Right atrium auricular region (tissue), 2 donors: ENCODE measurements around the gene CDHR1. TPM values are rescaled to one million over a fixed set of nuclear protein-coding genes. Genes with fewer than 3 reads are reported as not detected.

Experiments used
- DNase-seq: peaks from one replicate; pipeline ENCODE4 v3.0.0-alpha.2; 2019; ENCODE audit warnings: low spot score
- H3K27ac ChIP-seq, 2 donors: fragments of 200-600 bp; sonication (generic); 1 replicate in 1 of 2; 2 replicates in 1 of 2; pipeline ENCODE4 v1.5.1; 2016 to 2019
- H3K27me3 ChIP-seq, 2 donors: fragments of 200-600 bp; sonication (generic); one replicate each; pipeline versions ENCODE4 v1.5.1 to v1.6.0; 2017 to 2019
- H3K36me3 ChIP-seq: fragments of 200-600 bp; sonication (generic); one replicate; pipeline ENCODE4 v1.5.1; 2016
- H3K4me1 ChIP-seq, 2 donors: fragments of 200-600 bp; sonication (generic); one replicate each; pipeline versions ENCODE4 v1.5.1 to v1.6.0; 2017 to 2019
- H3K4me3 ChIP-seq, 2 donors: fragments of 200-600 bp; sonication (generic); 1 replicate in 1 of 2; 2 replicates in 1 of 2; pipeline ENCODE4 v1.5.1; 2017 to 2019; ENCODE audit warnings: mild to moderate bottlenecking in 1 of 2, moderate library complexity in 1 of 2
- H3K9me3 ChIP-seq, 2 donors: fragments of 200-600 bp; sonication (generic); one replicate each; pipeline ENCODE4 v1.5.1; 2019
- CTCF ChIP-seq, 2 donors: fragments of 200-600 bp; sonication (generic); IDR thresholded peaks; one replicate each; pipeline ENCODE4 v1.5.1; 2019; ENCODE audit warnings: antibody characterized with exemption in 2 of 2
- total RNA-seq, 2 donors: library from RNA; depleted of rRNA; stranded (reverse); fragments of >200 nt; gene quantifications; one replicate each; pipeline ENCODE4 v1.1.0, GENCODE V29; 2016

Gene CDHR1
- total RNA-seq, 2 donors from 2014 or later = 0.55 to 1.6 TPM

DNA sequence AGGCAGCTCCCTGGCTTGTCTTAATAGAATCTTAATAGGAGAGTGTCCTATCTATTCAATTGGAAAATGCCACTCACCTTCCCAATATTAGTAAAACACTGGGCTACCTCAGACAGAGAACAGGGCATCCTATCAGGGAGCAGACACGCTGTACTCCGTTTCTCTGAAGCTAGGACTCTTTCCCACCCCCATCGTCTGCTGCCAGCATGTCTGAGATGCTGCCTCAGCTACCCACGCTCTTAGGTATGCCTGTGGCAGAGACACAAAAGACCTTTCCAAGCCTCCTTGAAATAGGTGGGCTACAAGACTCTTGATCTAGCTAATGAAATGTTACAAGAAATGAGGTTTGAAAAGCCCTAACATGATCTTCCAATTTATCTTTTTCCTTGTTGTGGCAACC is 33.5 kb downstream of the CDHR1 start:
- Histone ChIP-seq H3K27me3 (no peaks in the 10 kb centered on the region), H3K9me3 (no peaks in the 10 kb centered on the region), H3K4me1 (no peaks in the 10 kb centered on the region), H3K36me3 (no peaks in the 10 kb centered on the region), H3K27ac (no peak overlapping the region), H3K4me3 (no peak overlapping the region)
- no peak for TF ChIP-seq CTCF (IDR thresholded peaks at IDR 0.05)
- DNase-seq = no peak

DNA sequence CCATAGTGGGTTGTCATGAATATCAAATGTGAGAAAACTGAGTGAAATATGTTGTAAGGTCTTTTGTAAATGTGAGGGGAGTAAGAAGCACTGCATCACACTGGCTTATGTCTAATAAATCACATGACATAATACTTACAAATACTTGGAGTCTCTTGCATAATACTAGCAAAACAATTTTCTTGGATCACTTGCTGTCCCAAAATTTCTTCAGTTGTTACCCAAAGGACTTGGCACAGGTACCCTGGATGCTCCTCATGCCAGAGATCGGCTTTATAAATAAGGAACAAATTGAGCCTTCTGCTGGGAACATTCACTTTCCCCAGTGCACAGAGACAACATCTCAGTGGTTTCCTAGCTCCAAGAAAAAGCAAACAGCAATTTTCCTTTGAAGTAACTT is 36.0 kb downstream of the CDHR1 start:
- TF ChIP-seq CTCF (IDR thresholded peaks at IDR 0.05) = no peak
- Histone ChIP-seq H3K4me3 (no peak overlapping the region), H3K36me3 (no peaks in the 10 kb centered on the region), H3K9me3 (no peaks in the 10 kb centered on the region), H3K4me1 (no peaks in the 10 kb centered on the region), H3K27ac (no peak overlapping the region), H3K27me3 (no peaks in the 10 kb centered on the region)
- no peak for DNase-seq

DNA sequence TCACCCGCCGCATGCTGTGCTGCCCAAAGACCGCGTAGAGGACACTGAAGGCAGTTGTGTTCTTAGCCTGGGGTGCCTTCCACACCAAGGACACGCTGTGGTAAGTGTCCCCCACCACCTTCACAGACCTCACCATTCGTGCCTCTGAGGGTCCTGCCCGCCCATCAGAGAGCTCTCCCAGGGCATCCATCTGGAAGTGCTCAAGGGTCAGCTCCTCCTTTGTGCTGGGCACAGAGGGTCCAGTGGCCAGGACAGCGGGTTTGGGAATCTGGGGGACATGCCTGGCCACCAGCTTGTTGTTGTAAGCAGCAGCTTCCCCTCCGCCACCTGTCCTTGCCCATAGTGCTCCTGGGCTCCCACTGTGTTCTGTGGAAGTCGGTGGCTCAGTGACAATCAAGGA is 38.0 kb downstream of the CDHR1 start:
- no peak overlapping the region for H3K4me3 ChIP-seq
- no peak overlapping the region for H3K27ac ChIP-seq
- H3K4me1 ChIP-seq = no peaks in the 10 kb centered on the region
- H3K27me3 ChIP-seq = no peaks in the 10 kb centered on the region
- TF ChIP-seq CTCF (IDR thresholded peaks at IDR 0.05) = no peak
- H3K9me3 ChIP-seq = no peaks in the 10 kb centered on the region
- no peak for DNase-seq
- H3K36me3 ChIP-seq = no peaks in the 10 kb centered on the region

DNA sequence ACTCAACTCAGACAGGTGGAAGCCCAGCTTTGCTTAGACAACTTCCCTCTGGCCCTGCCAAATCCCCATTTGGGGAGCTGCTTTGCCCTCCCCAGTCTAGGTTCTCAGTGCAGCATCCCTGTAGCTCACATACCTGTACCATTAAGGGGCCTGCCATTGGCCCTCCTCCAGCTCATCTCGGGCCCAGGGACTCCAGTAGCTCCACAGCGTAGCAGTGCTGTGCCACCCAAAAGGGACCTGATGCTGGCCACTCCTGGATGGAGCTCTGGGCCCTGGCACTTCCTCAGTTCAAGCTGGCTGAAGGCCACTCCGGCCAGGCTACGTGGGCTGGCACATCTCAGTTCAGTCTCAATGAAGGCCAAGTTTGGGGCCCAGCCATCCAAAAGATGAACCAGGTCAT is 39.6 kb downstream of the CDHR1 start:
- no peak for DNase-seq
- no peaks in the 10 kb centered on the region for H3K36me3 ChIP-seq

GRCh38 chr10:84234479-84234878 is 40.1 kb downstream of the CDHR1 start:
- no peaks in the 10 kb centered on the region for H3K9me3 ChIP-seq
- H3K36me3 ChIP-seq = no peaks in the 10 kb centered on the region
- no peak overlapping the region for H3K27ac ChIP-seq
- TF ChIP-seq CTCF (IDR thresholded peaks at IDR 0.05) = no peak
- H3K4me3 ChIP-seq = no peak overlapping the region
- H3K4me1 ChIP-seq = no peaks in the 10 kb centered on the region
- DNase-seq = no peak
- no peaks in the 10 kb centered on the region for H3K27me3 ChIP-seq

More for the DNA sequence above, 39.6 kb downstream of the CDHR1 start:
- H3K27ac ChIP-seq = no peak overlapping the region
- no peaks in the 10 kb centered on the region for H3K9me3 ChIP-seq
- H3K27me3 ChIP-seq = no peaks in the 10 kb centered on the region
- no peaks in the 10 kb centered on the region for H3K4me1 ChIP-seq
- no peak for TF ChIP-seq CTCF (IDR thresholded peaks at IDR 0.05)
- H3K4me3 ChIP-seq = no peak overlapping the region

- H3K27me3 ChIP-seq = no peaks in the 10 kb centered on the region
- no peaks in the 10 kb centered on the region for H3K9me3 ChIP-seq
- H3K4me1 ChIP-seq = no peaks in the 10 kb centered on the region
- H3K27ac ChIP-seq = no peak overlapping the region
- no peak for DNase-seq
- no peaks in the 10 kb centered on the region for H3K36me3 ChIP-seq
- no peak overlapping the region for H3K4me3 ChIP-seq
- no peak for TF ChIP-seq CTCF (IDR thresholded peaks at IDR 0.05)
Observed at GRCh38 chr10:84235096-84235495, 40.8 kb downstream of the CDHR1 start.
